Natural killer cell (primary cell): ENCODE measurements around the gene PLAC8L1. TPM values are rescaled to one million over a fixed set of nuclear protein-coding genes. Genes with fewer than 3 reads are reported as not detected.

Source experiments
- ATAC-seq, 3 donors: fragments of 150-1000 bp in 2 of 3; fragments of 200-7000 bp in 1 of 3; cut with Tn5 transposase; 1 replicate in 1 of 3; 2 replicates in 2 of 3; pipeline ENCODE4 v1.10.0; 2021; ENCODE audit warnings: mild to moderate bottlenecking in 2 of 3, moderate library complexity in 2 of 3
- DNase-seq, 2 donors: peaks; one replicate each; pipeline versions ENCODE4 v3.0.0 to v3.0.0-alpha.2; 2013 to 2021; ENCODE audit warnings: mixed read lengths in 1 of 2
- H3K27ac ChIP-seq: one replicate; pipeline ENCODE4 v1.5.1; 2013; ENCODE audit warnings: mild to moderate bottlenecking, low read length
- H3K27me3 ChIP-seq: one replicate; pipeline ENCODE4 v1.6.1; 2013; ENCODE audit warnings: low read length; ENCODE audit not compliant: control insufficient read depth, insufficient read depth
- H3K36me3 ChIP-seq: one replicate; pipeline ENCODE4 v1.6.1; 2013; ENCODE audit warnings: low read length; ENCODE audit not compliant: control insufficient read depth, insufficient read depth
- H3K4me1 ChIP-seq: one replicate; pipeline ENCODE4 v1.6.1; 2013; ENCODE audit warnings: low read length; ENCODE audit not compliant: control insufficient read depth, insufficient read depth
- H3K4me3 ChIP-seq: one replicate; pipeline ENCODE4 v1.5.1; 2013; ENCODE audit warnings: low read length
- H3K9me3 ChIP-seq: one replicate; pipeline ENCODE4 v1.6.1; 2013; ENCODE audit warnings: low read length; ENCODE audit not compliant: control insufficient read depth, insufficient read depth
- H3K27ac Mint-ChIP-seq, 2 donors: one replicate each; pipeline ENCODE4 v1.8.0; 2022; ENCODE audit warnings: mild to moderate bottlenecking in 2 of 2, mixed read lengths in 2 of 2, moderate library complexity in 1 of 2
- H3K27me3 Mint-ChIP-seq, 2 donors: one replicate each; pipeline ENCODE4 v1.8.0; 2022; ENCODE audit warnings: low read depth in 2 of 2, mixed read lengths in 2 of 2
- H3K36me3 Mint-ChIP-seq: one replicate; pipeline ENCODE4 v1.8.0; 2022; ENCODE audit warnings: mixed read lengths
- H3K4me1 Mint-ChIP-seq, 2 donors: one replicate each; pipeline ENCODE4 v1.8.0; 2022; ENCODE audit warnings: mixed read lengths in 2 of 2
- H3K4me3 Mint-ChIP-seq: one replicate; pipeline ENCODE4 v1.8.0; 2022; ENCODE audit warnings: mild to moderate bottlenecking, moderate library complexity, mixed read lengths
- H3K9me3 Mint-ChIP-seq, 2 donors: one replicate each; pipeline ENCODE4 v1.8.0; 2022; ENCODE audit warnings: mixed read lengths in 2 of 2
- CTCF ChIP-seq: fragments of 200-600 bp; IDR thresholded peaks from one replicate; pipeline ENCODE4 v1.8.0; 2022; ENCODE audit warnings: antibody characterized with exemption
- WGBS: methylation state at CpG from one replicate; pipeline ENCODE4 v1.1.7; 2013; ENCODE audit warnings: missing lambda C conversion rate; ENCODE audit not compliant: insufficient coverage; 5-methylcytosine and 5-hydroxymethylcytosine counted together
- intact Hi-C: fragments of 100-400 bp; cut with micrococcal nuclease; formaldehyde crosslinking; loops from one replicate; pipeline ENCODE4 v1.14.2; 2022
- total RNA-seq, 4 donors: library from RNA; stranded (reverse); fragments of 120-200 nt in 1 of 4; gene quantifications; one replicate each; pipeline versions ENCODE4 v1.2.3 to v1.2.4, GENCODE V29; 2013 to 2022

PLAC8L1 gene
- total RNA-seq, 3 donors from 2014 or later (not counting 1 experiment from before 2014, with no cell fraction given) = 0.45 TPM; not detected in 2

GRCh38 chr5:146089287-146089686, 16.1 kb downstream of the PLAC8L1 start:
- no peaks in the 10 kb centered on the region for H3K9me3 Mint-ChIP-seq
- TF ChIP-seq CTCF = no peak
- H3K27me3 ChIP-seq = no peaks in the 10 kb centered on the region
- H3K27me3 Mint-ChIP-seq = no peaks in the 10 kb centered on the region
- no peak overlapping the region for H3K4me3 ChIP-seq
- intact Hi-C loops = no loop called here
- no peak overlapping the region for H3K4me3 Mint-ChIP-seq
- no peaks in the 10 kb centered on the region for H3K36me3 Mint-ChIP-seq
- H3K36me3 ChIP-seq = no peaks in the 10 kb centered on the region
- H3K4me1 ChIP-seq = no peaks in the 10 kb centered on the region
- H3K9me3 ChIP-seq = no peaks in the 10 kb centered on the region
- ATAC-seq (no peak), DNase-seq (no peak)
- no peak overlapping the region for H3K27ac Mint-ChIP-seq
- no peak overlapping the region for H3K27ac ChIP-seq
- H3K4me1 Mint-ChIP-seq = no peaks in the 10 kb centered on the region

DNA sequence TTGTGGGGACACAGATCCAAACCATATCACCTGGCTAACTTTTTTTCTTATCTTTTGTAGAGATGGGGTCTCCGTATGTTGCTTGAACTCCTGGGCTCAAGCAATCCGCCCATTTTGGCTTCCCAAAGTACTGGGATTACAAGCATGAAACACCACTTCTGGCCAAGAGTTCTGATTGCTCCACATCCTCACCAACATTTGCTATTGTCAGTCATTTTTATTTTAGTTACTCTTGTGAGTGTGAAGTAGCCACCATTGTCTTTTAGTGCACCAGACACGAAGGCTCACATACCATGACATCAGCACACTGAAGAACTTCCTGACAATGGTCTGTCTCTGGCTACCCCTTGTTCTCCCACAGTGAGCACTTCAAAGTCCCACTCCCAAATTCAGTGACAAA, 17.3 kb downstream of the PLAC8L1 start:
- 96% methylated on average over 3 of the region's 3 CpGs for WGBS
- Histone ChIP-seq H3K36me3 (no peaks in the 10 kb centered on the region), H3K4me1 (no peaks in the 10 kb centered on the region), H3K4me3 (no peak overlapping the region), H3K9me3 (no peaks in the 10 kb centered on the region), H3K27ac (no peak overlapping the region), H3K27me3 (no peaks in the 10 kb centered on the region)
- Mint-ChIP-seq H3K36me3 (no peaks in the 10 kb centered on the region), H3K4me3 (no peak overlapping the region), H3K9me3 (no peaks in the 10 kb centered on the region), H3K27ac (no peak overlapping the region), H3K27me3 (peaks cover 0 to 3% of the 10 kb centered on the region in 2 donors), H3K4me1 (no peaks in the 10 kb centered on the region)
- no peak for DNase-seq
- intact Hi-C loops = no loop called here
- no peak for ATAC-seq
- TF ChIP-seq CTCF = no peak

DNA sequence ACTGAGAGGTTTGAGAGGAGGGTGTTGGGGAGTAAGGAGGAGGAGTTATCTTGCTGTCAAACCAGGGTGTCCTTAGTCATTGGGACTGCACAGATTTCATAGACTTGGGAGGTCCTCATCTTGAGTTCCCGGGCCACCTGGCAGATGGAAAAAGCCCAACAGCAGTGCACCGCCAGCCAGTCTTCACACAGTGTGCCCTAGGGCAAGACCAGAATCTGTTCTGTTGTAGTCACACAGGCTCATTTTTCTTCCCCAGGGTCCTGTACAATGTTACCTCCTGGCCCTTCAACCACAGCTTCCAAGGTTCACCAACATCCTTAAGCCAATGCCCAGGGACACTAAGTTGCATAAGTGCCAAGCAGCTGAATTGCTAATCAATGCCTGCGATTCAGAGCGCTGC, 21.0 kb downstream of the PLAC8L1 start:
- intact Hi-C loops = no loop called here
- no peak overlapping the region for H3K4me3 ChIP-seq
- H3K4me1 Mint-ChIP-seq = peaks cover 8 to 10% of the 10 kb centered on the region in 2 donors
- no peaks in the 10 kb centered on the region for H3K36me3 Mint-ChIP-seq
- H3K9me3 ChIP-seq = no peaks in the 10 kb centered on the region
- H3K36me3 ChIP-seq = no peaks in the 10 kb centered on the region
- 95% methylated on average over 4 of the region's 4 CpGs for WGBS
- no peak for ATAC-seq
- TF ChIP-seq CTCF = no peak
- H3K4me1 ChIP-seq = peaks cover 3% of the 10 kb centered on the region
- no peak for DNase-seq
- H3K27me3 Mint-ChIP-seq = peaks cover 0 to 3% of the 10 kb centered on the region in 2 donors
- no peaks in the 10 kb centered on the region for H3K9me3 Mint-ChIP-seq
- H3K27ac ChIP-seq = no peak overlapping the region
- H3K27ac Mint-ChIP-seq = no peak overlapping the region
- no peaks in the 10 kb centered on the region for H3K27me3 ChIP-seq
- no peak overlapping the region for H3K4me3 Mint-ChIP-seq

GRCh38 chr5:146082798-146083197, 22.6 kb downstream of the PLAC8L1 start:
- no peaks in the 10 kb centered on the region for H3K36me3 ChIP-seq
- H3K4me1 ChIP-seq = peaks cover 7% of the 10 kb centered on the region
- no peak for ATAC-seq
- intact Hi-C loops = no loop called here
- 58% methylated on average over 2 of the region's 3 CpGs for WGBS
- Mint-ChIP-seq H3K27me3 (peaks cover 0 to 3% of the 10 kb centered on the region in 2 donors), H3K9me3 (no peaks in the 10 kb centered on the region), H3K36me3 (no peaks in the 10 kb centered on the region), H3K27ac (no peak overlapping the region), H3K4me3 (no peak overlapping the region), H3K4me1 (peaks cover 19 to 22% of the 10 kb centered on the region in 2 donors)
- no peak overlapping the region for H3K27ac ChIP-seq
- no peak for DNase-seq
- H3K27me3 ChIP-seq = no peaks in the 10 kb centered on the region
- no peak for TF ChIP-seq CTCF
- no peak overlapping the region for H3K4me3 ChIP-seq
- no peaks in the 10 kb centered on the region for H3K9me3 ChIP-seq
